GM21737 (cell line): ENCODE measurements around the gene HBG1.
"Not testable (repeated sequence)": the region's sequence is repeated elsewhere in the genome, so short reads cannot be mapped to it uniquely, and the experiment has no call there.

Experiments
- ATAC-seq: cut with Tn5 transposase; IDR thresholded peaks from one replicate; pipeline ENCODE4 v1.9.1; 2021; ENCODE audit warnings: mild to moderate bottlenecking, moderate library complexity; ENCODE audit not compliant: unreplicated experiment

Gene HBG1

GRCh38 chr11:5249807-5250396, at the start of gene HBG1:
TSS of gene HBG1 (minus strand) at chr11:5249857. CDS start at chr11:5249804, 53 bp downstream.
- ATAC-seq, result not testable (repeated sequence)

GRCh38 chr11:5298451-5298850, 48.8 kb upstream of the HBG1 start:
- ATAC-seq, result no peak

GRCh38 chr11:5297721-5298323, 48.2 kb upstream of the HBG1 start:
- no peak for ATAC-seq

- not testable (repeated sequence) for ATAC-seq
Measured at GRCh38 chr11:5294342-5294995, 44.8 kb upstream of the HBG1 start.

- no peak for ATAC-seq
Measured at GRCh38 chr11:5293028-5293427, 43.4 kb upstream of the HBG1 start.

- ATAC-seq, result peak; percentile 94
Measured at GRCh38 chr11:5291207-5291838, 41.7 kb upstream of the HBG1 start.

GRCh38 chr11:5290106-5290505, 40.4 kb upstream of the HBG1 start:
- ATAC-seq, result no peak

- ATAC-seq, result no peak
Measured at GRCh38 chr11:5289696-5290095, 40.0 kb upstream of the HBG1 start.

- ATAC-seq, result no peak
Measured at GRCh38 chr11:5288906-5289550, 39.4 kb upstream of the HBG1 start.

- ATAC-seq, result no peak
Measured at GRCh38 chr11:5288108-5288905, 38.6 kb upstream of the HBG1 start.

- no peak for ATAC-seq
Measured at GRCh38 chr11:5286901-5287300, 37.2 kb upstream of the HBG1 start.

GRCh38 chr11:5286351-5286750, 36.7 kb upstream of the HBG1 start:
- no peak for ATAC-seq

- ATAC-seq, result no peak
Measured at GRCh38 chr11:5285703-5286340, 36.2 kb upstream of the HBG1 start.

- no peak for ATAC-seq
Measured at GRCh38 chr11:5284637-5285036, 35.0 kb upstream of the HBG1 start.

- no peak for ATAC-seq
Measured at GRCh38 chr11:5283882-5284281, 34.2 kb upstream of the HBG1 start.

GRCh38 chr11:5283086-5283485, 33.4 kb upstream of the HBG1 start:
- ATAC-seq, result no peak

GRCh38 chr11:5282628-5283027, 33.0 kb upstream of the HBG1 start:
- ATAC-seq, result no peak

GRCh38 chr11:5281596-5281995, 31.9 kb upstream of the HBG1 start:
- no peak for ATAC-seq

- peak; percentile 94 for ATAC-seq
Measured at GRCh38 chr11:5280582-5281102, 31.0 kb upstream of the HBG1 start.
